ENCODE measurements around the gene ARL5B. TPM values are rescaled to one million over a fixed set of nuclear protein-coding genes. Genes with fewer than 3 reads are reported as not detected.

The ARL5B gene
- total and polyA plus RNA-seq, 7 donors: 2.9 to 8.9 (median 7.0) TPM

Other genes starting within 250 kb of the ARL5B start
- gene NSUN6, start 7.8 kb upstream of the ARL5B start, total RNA-seq: 1 to 10 TPM; 3.0 to 4.0 (median 3.5) TPM
- 1 to 10 TPM; 3.3 to 7.0 (median 4.4) TPM for gene NSUN6, start 7.8 kb upstream of the ARL5B start, polyA plus RNA-seq